Loucy (cell line): ENCODE results near the gene IFNL1.

Experiments used
- CTCF ChIP-seq: fragments of 200-600 bp; sonication (generic); conservative IDR thresholded peaks from 2 replicates; pipeline ENCODE4 v1.5.1; 2014; ENCODE audit warnings: mild to moderate bottlenecking, antibody characterized with exemption, low read length
- EZH2phosphoT487 ChIP-seq: fragments of 200-600 bp; IDR thresholded peaks from 2 replicates; pipeline ENCODE4 v1.6.1; 2018; ENCODE audit warnings: antibody characterized with exemption, mild to moderate bottlenecking, moderate library complexity, borderline replicate concordance

DNA sequence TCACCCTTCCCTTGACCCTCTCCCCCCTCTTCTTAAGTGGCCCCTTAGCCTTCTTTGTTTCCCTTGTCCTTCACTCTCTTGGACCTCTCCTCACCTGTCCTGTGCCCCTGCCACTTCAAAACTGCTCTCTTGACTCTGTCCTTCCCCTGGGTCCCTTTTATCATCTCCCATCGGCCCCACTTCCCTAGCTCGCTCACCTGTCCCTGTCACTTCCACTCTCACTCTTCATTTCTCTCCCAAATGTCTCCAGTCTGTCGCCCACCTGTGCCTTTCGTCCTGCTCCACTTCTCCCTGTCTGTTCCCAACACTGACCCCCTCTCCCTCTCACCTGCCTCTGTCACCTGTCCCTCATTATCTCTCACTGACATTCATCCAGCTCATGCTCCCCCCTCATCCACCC lies 699 bp downstream of the IFNL1 start:
- TF ChIP-seq CTCF (no peak), EZH2phosphoT487 (no peak)
